Memory B cell (primary cell): ENCODE data around the gene KCNC1.

Experiments used
- ATAC-seq: fragments of 150-1000 bp; cut with Tn5 transposase; 2 replicates; pipeline ENCODE4 v1.10.0; 2021; ENCODE audit warnings: low read depth, mild to moderate bottlenecking, moderate library complexity
- DNase-seq, 2 donors: peaks; one replicate each; pipeline ENCODE4 v3.0.0; 2022; ENCODE audit warnings: low spot score in 2 of 2
- H3K27ac Mint-ChIP-seq: one replicate; pipeline ENCODE4 v1.8.0; 2022; ENCODE audit warnings: mild to moderate bottlenecking, moderate library complexity, mixed read lengths
- H3K27me3 Mint-ChIP-seq: one replicate; pipeline ENCODE4 v1.8.0; 2022; ENCODE audit warnings: mixed read lengths
- H3K36me3 Mint-ChIP-seq: one replicate; pipeline ENCODE4 v1.8.0; 2022; ENCODE audit warnings: mild to moderate bottlenecking, mixed read lengths
- H3K4me1 Mint-ChIP-seq: one replicate; pipeline ENCODE4 v1.8.0; 2022; ENCODE audit warnings: mixed read lengths
- H3K4me3 Mint-ChIP-seq: one replicate; pipeline ENCODE4 v1.8.0; 2022; ENCODE audit warnings: mild to moderate bottlenecking, moderate library complexity, mixed read lengths
- H3K9me3 Mint-ChIP-seq: one replicate; pipeline ENCODE4 v1.8.0; 2022; ENCODE audit warnings: mixed read lengths

KCNC1 gene

GRCh38 chr11:17773674-17774073, 39.1 kb downstream of the KCNC1 start:
- Mint-ChIP-seq H3K9me3 (no peaks in the 10 kb centered on the region), H3K27ac (no peak overlapping the region), H3K4me1 (no peaks in the 10 kb centered on the region), H3K4me3 (no peak overlapping the region), H3K36me3 (no peaks in the 10 kb centered on the region), H3K27me3 (peaks cover 2% of the 10 kb centered on the region)
- no peak for DNase-seq
- no peak for ATAC-seq

DNA sequence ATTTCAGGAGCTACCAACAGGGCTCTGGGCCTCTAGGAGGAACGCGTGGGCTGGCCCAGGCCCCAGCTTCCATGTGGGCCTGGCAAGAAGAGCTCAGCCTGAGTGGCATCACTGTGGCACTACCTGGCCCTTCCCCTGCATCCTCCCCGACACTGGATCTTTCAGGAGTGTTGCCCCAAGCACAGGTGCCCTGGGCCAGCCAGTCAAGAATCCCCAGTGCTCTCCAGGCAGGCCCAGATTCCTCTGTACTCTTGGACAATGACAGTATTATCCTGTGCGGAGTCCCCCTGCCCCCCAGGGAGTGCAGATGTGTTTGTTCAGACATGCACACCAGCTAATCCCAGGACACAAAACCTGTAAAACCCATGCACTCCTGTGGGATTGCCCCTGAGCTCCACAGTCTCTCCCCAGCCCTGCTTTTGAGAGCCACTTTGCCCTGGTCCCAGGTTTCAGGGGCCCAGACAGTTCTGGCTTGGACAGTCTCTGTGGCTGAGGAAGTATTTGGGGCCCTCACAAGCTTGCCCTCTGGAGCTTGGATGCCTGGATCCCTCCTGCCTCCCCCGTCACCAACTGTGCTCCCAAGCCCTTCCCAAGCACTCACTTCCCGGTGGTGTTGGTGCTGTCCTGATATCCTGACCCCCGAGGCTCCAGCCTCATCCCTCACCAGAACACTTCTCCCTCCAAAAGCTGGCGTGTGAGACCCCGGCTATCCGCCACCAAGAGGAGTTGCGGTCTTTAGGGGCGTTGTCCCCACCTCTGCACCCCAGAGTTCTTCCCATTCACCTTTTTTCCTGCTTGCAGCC, 39.9 kb downstream of the KCNC1 start:
- no peaks in the 10 kb centered on the region for H3K36me3 Mint-ChIP-seq
- no peak overlapping the region for H3K27ac Mint-ChIP-seq
- DNase-seq (no peak), ATAC-seq (no peak)
- H3K27me3 Mint-ChIP-seq, result no peaks in the 10 kb centered on the region
- H3K9me3 Mint-ChIP-seq, result no peaks in the 10 kb centered on the region
- H3K4me1 Mint-ChIP-seq, result no peaks in the 10 kb centered on the region
- H3K4me3 Mint-ChIP-seq, result no peak overlapping the region

GRCh38 chr11:17775035-17775348, 40.4 kb downstream of the KCNC1 start:
- ATAC-seq (no peak), DNase-seq (no peak)
- H3K27ac Mint-ChIP-seq, result no peak overlapping the region
- H3K27me3 Mint-ChIP-seq, result no peaks in the 10 kb centered on the region
- no peaks in the 10 kb centered on the region for H3K36me3 Mint-ChIP-seq
- no peaks in the 10 kb centered on the region for H3K4me1 Mint-ChIP-seq
- H3K9me3 Mint-ChIP-seq, result no peaks in the 10 kb centered on the region
- no peak overlapping the region for H3K4me3 Mint-ChIP-seq

DNA sequence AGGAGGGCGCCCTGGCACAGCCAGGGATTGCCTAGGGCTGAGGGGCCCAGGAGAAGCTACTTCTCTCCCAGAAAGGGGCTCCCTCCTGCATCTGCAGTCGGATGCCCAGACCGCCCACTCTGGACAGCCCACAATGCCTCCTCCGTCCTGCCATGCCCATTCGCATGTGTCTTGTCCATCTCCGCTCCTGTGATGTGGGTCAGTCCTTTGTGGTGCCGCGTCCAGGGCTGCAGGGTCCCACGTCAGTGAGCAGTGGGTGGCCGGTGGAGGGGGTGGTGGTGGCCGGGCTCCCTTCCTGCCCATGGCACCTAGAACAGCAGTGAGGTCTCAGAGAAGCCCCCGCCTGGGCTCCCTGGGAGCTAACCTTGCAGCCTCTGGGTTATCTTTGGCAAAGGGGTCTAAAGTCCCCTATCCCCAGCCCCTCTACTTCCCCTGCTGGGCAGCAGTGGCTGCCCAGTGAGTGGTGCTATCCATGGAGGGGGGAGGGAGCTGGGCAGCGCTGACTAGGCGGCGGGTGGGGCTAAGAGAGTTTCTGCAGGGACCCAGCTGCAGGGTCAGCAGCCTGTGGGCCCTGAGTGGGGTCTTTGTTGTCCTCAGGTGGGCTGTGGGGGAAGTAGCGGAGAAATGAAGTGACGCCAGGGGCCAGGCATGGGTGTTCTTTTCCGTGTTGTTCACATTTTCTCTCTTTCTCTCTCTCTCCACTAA, 41.1 kb downstream of the KCNC1 start:
- Mint-ChIP-seq H3K4me3 (no peak overlapping the region), H3K27me3 (no peaks in the 10 kb centered on the region), H3K27ac (no peak overlapping the region), H3K4me1 (no peaks in the 10 kb centered on the region), H3K36me3 (no peaks in the 10 kb centered on the region), H3K9me3 (no peaks in the 10 kb centered on the region)
- DNase-seq (no peak), ATAC-seq (no peak)

- DNase-seq (no peak), ATAC-seq (no peak)
- Mint-ChIP-seq H3K27me3 (no peaks in the 10 kb centered on the region), H3K4me1 (no peaks in the 10 kb centered on the region), H3K9me3 (no peaks in the 10 kb centered on the region), H3K27ac (no peak overlapping the region), H3K36me3 (no peaks in the 10 kb centered on the region), H3K4me3 (no peak overlapping the region)
Observed at GRCh38 chr11:17776212-17776875, 41.8 kb downstream of the KCNC1 start.

GRCh38 chr11:17777086-17777737, 42.6 kb downstream of the KCNC1 start:
- Mint-ChIP-seq H3K4me1 (no peaks in the 10 kb centered on the region), H3K9me3 (no peaks in the 10 kb centered on the region)
- no peak for ATAC-seq

GRCh38 chr11:17777738-17778091, 43.1 kb downstream of the KCNC1 start:
- DNase-seq (no peak), ATAC-seq (no peak)
- Mint-ChIP-seq H3K4me3 (no peak overlapping the region), H3K27ac (no peak overlapping the region), H3K4me1 (no peaks in the 10 kb centered on the region), H3K9me3 (no peaks in the 10 kb centered on the region), H3K27me3 (no peaks in the 10 kb centered on the region), H3K36me3 (no peaks in the 10 kb centered on the region)

More at GRCh38 chr11:17777086-17777737, 42.6 kb downstream of the KCNC1 start:
- no peak for DNase-seq
- H3K27me3 Mint-ChIP-seq, result no peaks in the 10 kb centered on the region
- H3K4me3 Mint-ChIP-seq, result no peak overlapping the region
- H3K36me3 Mint-ChIP-seq, result no peaks in the 10 kb centered on the region
- H3K27ac Mint-ChIP-seq, result no peak overlapping the region

DNA sequence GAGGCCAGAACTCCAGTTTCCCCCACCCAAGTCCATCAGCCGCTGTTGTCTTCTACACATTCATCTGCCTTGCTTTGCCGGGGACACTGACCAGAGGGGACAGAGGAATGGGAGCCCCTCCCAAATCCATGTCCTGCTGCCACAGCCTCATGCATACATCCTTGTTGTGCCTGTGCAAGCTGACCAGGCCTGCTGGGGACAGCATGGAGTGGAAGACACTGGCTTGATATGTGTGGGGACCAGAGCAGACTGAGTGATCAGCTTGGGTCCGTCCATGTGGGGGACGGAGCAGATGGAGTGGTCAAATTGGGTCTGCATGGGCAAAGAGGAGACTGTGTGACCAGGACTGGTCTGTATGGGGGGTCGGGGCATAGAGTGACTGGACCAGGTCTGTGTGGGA, 43.8 kb downstream of the KCNC1 start:
- H3K27me3 Mint-ChIP-seq, result no peaks in the 10 kb centered on the region
- ATAC-seq (no peak), DNase-seq (no peak)
- H3K27ac Mint-ChIP-seq, result no peak overlapping the region
- no peaks in the 10 kb centered on the region for H3K4me1 Mint-ChIP-seq
- H3K4me3 Mint-ChIP-seq, result no peak overlapping the region
- no peaks in the 10 kb centered on the region for H3K9me3 Mint-ChIP-seq
- no peaks in the 10 kb centered on the region for H3K36me3 Mint-ChIP-seq

DNA sequence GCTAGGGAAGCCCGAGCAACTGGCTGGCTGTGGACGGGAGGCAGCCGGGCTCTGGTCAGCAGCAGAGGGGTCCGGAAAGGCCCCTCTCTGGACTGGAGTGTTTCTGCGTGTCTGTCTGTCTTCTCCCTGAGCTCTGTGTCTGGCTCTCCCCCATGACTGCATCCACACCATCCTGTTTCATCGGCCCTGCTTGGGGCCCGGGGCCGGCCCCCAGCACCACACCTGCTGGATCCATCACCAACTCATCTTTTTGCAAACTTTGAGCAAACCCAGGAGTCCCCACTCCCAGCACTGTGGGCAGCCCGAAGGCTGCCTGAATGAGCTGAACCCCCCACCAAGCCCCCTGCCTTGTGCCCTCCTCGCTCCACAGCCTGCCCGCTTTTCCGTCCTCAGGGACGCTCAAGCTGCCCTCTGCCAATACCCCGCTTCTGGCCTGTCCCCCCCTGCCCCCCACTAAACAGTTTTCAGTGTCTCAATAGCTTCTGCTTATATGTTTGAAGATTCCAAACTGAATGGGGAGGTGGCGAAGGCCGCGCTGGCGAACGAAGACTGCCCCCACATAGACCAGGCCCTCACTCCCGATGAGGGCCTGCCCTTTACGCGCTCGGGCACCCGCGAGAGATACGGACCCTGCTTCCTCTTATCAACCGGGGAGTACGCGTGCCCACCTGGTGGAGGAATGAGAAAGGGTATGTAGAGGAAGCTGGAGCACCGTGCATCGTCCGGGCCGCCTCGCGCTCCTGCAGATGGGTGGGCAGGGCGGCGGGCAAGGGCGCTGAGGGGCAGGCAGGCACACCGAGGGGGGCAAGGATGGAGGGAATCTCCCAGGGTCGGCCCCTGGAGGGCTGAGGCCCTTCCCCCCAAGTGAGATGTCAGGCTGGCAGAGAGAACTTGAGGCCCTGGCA, 44.6 kb downstream of the KCNC1 start:
- Mint-ChIP-seq H3K27ac (no peak overlapping the region), H3K9me3 (no peaks in the 10 kb centered on the region), H3K36me3 (no peaks in the 10 kb centered on the region), H3K4me1 (no peaks in the 10 kb centered on the region), H3K4me3 (no peak overlapping the region), H3K27me3 (no peaks in the 10 kb centered on the region)
- DNase-seq, result no peak
- no peak for ATAC-seq

GRCh38 chr11:17779861-17780594, 45.4 kb downstream of the KCNC1 start:
- Mint-ChIP-seq H3K9me3 (no peaks in the 10 kb centered on the region), H3K36me3 (no peaks in the 10 kb centered on the region), H3K27ac (no peak overlapping the region), H3K4me3 (no peak overlapping the region), H3K27me3 (no peaks in the 10 kb centered on the region), H3K4me1 (no peaks in the 10 kb centered on the region)
- DNase-seq (no peak), ATAC-seq (no peak)

DNA sequence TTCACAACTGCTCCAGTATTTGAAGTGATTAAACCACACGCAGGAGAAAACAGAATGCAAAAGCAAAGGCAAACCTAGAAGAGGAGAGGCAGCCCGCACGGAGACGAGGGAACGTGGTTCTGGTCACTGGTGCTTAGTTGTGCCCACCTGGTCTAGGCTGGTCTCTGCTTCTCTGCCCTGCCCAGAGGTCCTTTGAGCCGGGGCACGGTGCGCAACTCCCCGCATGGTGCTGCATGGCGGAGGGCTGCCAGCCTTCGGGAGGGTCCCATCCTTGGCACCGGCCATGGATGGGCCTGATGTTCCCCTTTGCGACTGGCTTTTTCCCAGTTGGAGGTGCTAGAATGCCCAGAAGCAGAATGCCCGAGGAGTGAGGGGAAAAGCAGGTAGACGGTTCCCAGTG, 46.1 kb downstream of the KCNC1 start:
- no peaks in the 10 kb centered on the region for H3K9me3 Mint-ChIP-seq
- H3K36me3 Mint-ChIP-seq, result peaks cover 2% of the 10 kb centered on the region
- H3K27ac Mint-ChIP-seq, result no peak overlapping the region
- H3K4me1 Mint-ChIP-seq, result no peaks in the 10 kb centered on the region
- no peaks in the 10 kb centered on the region for H3K27me3 Mint-ChIP-seq
- H3K4me3 Mint-ChIP-seq, result no peak overlapping the region
- ATAC-seq (no peak), DNase-seq (no peak)

DNA sequence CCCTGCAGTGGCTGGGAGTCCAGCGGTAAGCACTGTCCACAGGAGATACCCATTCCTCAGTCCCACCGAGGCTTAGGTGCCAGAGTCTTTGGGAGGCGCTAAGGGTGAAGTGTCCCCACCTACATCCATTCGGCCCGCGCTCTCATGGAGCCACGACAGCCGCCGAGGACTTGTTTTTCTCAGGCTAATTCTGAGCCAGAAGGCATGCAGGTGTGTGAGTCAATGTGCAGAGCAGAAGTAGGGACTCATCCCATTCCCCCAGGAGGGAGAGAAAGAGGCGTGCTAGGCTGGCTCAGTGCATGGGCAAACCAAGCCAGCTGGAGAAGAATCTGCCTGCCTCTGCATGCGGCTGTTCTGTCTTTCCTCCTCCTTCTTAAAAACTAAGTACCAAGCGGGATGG, 46.6 kb downstream of the KCNC1 start:
- no peaks in the 10 kb centered on the region for H3K4me1 Mint-ChIP-seq
- DNase-seq, result no peak
- H3K9me3 Mint-ChIP-seq, result no peaks in the 10 kb centered on the region
- no peak overlapping the region for H3K27ac Mint-ChIP-seq
- H3K27me3 Mint-ChIP-seq, result no peaks in the 10 kb centered on the region
- ATAC-seq, result no peak
- peaks cover 5% of the 10 kb centered on the region for H3K36me3 Mint-ChIP-seq
- no peak overlapping the region for H3K4me3 Mint-ChIP-seq

DNA sequence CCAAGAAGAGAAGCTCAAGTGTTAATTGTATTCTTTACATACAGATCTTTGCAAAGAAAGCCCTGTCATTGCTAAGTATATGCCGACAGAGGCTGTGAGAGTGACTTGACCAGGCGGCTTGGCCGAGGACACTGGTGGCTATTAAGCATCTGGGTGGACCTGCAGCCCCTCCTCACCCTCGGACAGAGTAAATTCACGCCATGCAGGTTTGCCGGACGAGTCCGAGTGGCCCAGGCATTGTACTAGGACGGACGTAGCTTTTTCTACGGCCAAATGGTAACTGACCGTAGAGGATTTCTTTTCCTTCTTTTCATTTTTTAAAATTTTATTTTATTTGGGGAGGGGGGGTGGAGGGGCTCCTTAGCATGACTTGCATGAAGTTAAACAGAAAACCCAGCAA, 47.0 kb downstream of the KCNC1 start:
- no peak overlapping the region for H3K27ac Mint-ChIP-seq
- peaks cover 5% of the 10 kb centered on the region for H3K36me3 Mint-ChIP-seq
- H3K27me3 Mint-ChIP-seq, result no peaks in the 10 kb centered on the region
- no peak overlapping the region for H3K4me3 Mint-ChIP-seq
- ATAC-seq, result no peak
- H3K4me1 Mint-ChIP-seq, result no peaks in the 10 kb centered on the region
- H3K9me3 Mint-ChIP-seq, result no peaks in the 10 kb centered on the region
- no peak for DNase-seq
